Thyroid gland (tissue), 4 donors: ENCODE measurements around the gene NAP1L5.

ENCODE experiments used
- CTCF ChIP-seq, 6 experiments: fragments of 200-600 bp in 3 of 6; fragments of 450-650 bp in 3 of 6; sonication (generic) in 3 of 6; IDR thresholded peaks; one replicate each; pipeline ENCODE4 v1.5.1; 2016 to 2019; ENCODE audit warnings: antibody characterized with exemption in 6 of 6, mild to moderate bottlenecking in 2 of 6, inconsistent platforms in 1 of 6, moderate library complexity in 1 of 6
- POLR2A ChIP-seq, 2 donors: fragments of 450-650 bp; IDR thresholded peaks; one replicate each; pipeline ENCODE4 v1.6.1; 2017; ENCODE audit warnings: antibody characterized with exemption in 2 of 2, mild to moderate bottlenecking in 2 of 2, moderate library complexity in 1 of 2

DNA sequence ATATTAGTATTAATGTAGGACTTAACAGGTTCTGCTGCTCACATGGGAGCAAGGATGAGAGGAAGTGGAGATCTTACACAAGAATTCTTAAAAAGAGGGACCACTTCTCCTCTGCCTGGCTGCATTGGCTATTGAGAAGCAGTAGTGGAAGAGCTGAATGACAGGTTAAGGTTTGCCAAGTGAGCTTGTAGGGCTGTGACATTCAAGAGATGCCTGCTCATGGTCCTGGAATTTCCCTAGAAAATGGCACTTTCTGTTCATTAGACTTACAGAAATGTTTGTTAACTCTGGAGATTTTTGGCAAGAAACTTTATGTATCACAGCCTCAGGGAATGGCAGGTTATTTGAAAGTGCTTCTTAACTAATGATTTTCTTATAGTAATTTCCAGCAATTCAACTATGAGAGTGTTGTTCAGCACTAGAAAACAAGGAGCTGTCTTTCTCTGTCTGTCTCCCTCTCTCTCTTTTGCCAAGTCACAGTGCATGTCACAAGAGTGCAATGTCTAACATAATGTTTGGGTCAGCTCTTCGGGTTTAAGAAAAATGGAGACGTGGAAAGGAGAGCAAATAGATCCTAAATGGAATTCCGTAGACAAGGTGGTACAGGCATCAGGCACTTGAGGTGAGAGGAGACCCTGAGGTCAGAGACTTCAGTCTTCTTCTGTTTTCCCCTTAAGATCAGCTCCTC lies 8.3 kb upstream of the NAP1L5 start:
- TF ChIP-seq CTCF (IDR thresholded peaks at IDR 0.05) (no peak), POLR2A (IDR thresholded peaks at IDR 0.05) (no peak)
